NCI-H345 treated with DMSO at 0.1 percent for 48 hours (cell line): Measurements from ENCODE around the gene AP5Z1.

Experiments
- DNase-seq: peaks from one replicate; lab custom pipeline; 2025; ENCODE audit not compliant: unreplicated experiment; lab: John Stamatoyannopoulos, UW

AP5Z1 gene

DNA sequence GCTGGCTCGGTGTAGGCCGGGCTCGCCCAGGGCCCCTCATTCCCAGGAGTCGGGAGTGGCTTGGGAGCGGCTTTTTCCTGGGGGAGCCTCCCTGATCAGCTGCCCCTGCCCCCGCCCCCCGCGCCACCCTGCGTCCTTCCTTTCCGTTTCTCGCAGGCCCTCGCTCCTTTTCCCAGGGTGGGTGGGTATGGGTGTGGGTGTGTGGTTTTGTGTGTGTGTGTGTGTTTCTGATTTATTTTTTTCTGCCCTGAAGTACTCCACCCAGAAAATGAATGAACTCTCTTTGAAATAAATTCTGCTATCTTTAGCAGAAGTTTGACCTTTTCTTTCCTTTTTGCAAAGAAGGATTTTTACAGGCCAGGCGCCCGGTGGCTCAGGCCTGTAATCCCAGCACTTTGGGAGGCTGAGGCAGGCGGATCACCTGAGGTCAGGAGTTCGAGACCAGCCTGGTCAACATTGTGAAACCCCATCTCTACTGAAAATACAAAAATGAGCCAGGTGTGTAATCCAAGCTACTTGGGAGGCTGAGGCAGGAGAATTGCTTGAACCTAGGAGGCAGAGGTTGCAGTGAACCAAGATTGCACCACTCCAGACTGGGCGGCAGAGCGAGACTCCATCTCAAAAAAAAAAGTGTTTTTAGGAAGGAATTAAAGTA is 30.0 kb upstream of the AP5Z1 start:
- no peak for DNase-seq

GRCh38 chr7:4745971-4746919 is 29.2 kb upstream of the AP5Z1 start:
- DNase-seq, result no peak

GRCh38 chr7:4747013-4747412 is 28.4 kb upstream of the AP5Z1 start:
- DNase-seq, result no peak

- DNase-seq, result no peak
Measured at GRCh38 chr7:4747746-4748145, 27.7 kb upstream of the AP5Z1 start.

GRCh38 chr7:4748231-4748681 is 27.2 kb upstream of the AP5Z1 start:
- no peak for DNase-seq

DNA sequence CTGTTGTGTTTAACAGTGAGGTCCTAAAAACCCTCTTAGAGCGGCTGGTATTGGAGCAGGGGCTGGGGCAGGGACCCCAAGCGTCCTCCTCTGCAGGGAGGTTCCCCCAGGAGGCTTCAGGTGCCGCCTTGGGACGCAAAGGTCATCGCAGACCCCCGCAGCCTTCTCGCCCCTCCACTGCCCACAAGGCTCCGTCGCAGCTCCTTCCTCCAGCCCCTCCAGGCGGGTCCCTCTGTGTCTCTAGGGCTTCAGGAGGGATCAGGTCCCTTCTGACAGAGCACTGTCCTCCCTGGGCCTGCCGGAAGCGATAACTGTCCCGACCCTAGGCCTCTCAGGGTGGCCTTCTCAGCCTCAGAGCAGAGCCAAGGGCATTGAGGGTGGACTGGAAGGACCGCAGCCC is 26.1 kb upstream of the AP5Z1 start:
- DNase-seq, result no peak

GRCh38 chr7:4749798-4750197 is 25.6 kb upstream of the AP5Z1 start:
- DNase-seq, result no peak

- DNase-seq, result no peak
Measured at GRCh38 chr7:4751398-4751947, 23.9 kb upstream of the AP5Z1 start.

DNA sequence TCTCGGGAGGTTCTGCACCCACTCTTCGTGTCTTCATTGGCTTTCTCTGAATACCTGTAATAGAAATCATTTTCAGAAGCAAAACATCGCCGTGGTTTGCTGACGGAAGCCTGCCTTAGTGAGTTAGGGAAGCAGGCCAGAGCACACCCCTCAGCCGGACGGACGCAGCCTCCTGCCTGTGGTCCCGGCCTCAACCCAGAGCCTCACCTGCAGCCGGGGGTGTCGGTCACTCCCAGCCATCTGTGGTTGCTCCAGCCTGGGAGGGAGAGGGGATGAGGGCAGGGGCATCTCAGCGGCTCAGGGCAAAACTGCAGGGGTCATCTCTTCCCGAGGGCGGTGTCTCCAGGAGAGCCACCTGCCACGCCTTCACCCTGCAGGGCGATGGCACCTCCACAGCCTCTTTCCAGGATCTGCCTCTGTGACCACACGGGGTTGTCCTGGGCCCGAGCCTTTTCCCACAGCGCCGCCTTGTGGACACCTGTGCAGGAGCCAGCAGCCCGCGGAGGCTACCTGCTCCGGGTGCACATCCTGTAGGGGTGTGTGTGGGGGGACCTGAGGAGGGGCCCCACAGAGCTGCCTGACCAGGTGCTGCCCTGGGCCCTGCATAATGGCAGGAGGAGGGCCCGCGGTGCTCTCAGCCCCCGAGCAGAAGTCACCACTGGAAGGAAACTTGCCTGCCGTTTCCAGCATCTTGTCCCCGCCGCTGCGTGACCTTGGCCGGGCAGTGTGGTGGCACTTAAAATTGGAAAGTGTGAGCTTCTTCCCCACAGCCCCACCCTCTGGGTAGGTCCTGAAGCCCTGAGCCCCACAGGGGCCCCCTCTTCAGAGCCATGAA is 21.6 kb upstream of the AP5Z1 start:
- DNase-seq, result peak; percentile 68

- no peak for DNase-seq
Measured at GRCh38 chr7:4754433-4755010, 20.9 kb upstream of the AP5Z1 start.

DNA sequence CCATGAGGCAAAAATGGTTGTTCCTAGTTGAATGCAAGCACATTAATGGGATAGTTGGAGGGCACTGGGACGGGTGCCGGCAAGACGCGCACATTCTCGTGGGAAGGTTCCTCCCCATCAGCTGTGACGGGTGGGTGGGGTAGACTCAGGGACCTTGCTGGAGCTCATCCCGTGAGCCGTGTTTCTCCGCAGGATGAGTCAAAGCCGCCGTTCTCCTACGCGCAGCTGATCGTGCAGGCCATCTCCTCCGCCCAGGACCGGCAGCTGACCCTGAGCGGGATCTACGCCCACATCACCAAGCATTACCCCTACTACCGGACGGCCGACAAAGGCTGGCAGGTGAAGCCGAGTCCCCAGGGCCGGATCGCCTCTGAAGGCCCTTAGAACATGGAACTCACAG is 20.4 kb upstream of the AP5Z1 start:
- no peak for DNase-seq

- DNase-seq, result no peak
Measured at GRCh38 chr7:4758111-4758510, 17.3 kb upstream of the AP5Z1 start.

DNA sequence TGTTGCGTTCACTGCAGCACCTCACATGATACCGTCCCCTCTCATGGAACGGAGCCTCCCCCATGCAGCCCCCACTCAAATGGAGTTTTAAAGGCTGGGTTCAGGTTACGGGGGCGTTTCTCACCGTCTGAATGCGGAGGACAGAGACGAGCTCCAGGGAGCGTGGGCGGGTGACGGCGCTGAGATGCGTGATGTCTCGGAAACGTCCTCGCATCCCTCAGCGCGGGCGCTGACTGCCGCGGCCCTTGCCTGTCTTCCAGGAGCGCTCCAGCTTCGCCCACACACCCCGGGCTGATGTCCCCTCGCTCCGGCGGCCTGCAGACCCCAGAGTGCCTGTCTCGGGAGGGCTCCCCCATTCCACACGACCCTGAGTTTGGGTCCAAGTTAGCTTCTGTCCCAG is 16.6 kb upstream of the AP5Z1 start:
- no peak for DNase-seq

GRCh38 chr7:4759211-4759610 is 16.2 kb upstream of the AP5Z1 start:
- DNase-seq, result no peak

- no peak for DNase-seq
Measured at GRCh38 chr7:4760952-4761351, 14.5 kb upstream of the AP5Z1 start.

DNA sequence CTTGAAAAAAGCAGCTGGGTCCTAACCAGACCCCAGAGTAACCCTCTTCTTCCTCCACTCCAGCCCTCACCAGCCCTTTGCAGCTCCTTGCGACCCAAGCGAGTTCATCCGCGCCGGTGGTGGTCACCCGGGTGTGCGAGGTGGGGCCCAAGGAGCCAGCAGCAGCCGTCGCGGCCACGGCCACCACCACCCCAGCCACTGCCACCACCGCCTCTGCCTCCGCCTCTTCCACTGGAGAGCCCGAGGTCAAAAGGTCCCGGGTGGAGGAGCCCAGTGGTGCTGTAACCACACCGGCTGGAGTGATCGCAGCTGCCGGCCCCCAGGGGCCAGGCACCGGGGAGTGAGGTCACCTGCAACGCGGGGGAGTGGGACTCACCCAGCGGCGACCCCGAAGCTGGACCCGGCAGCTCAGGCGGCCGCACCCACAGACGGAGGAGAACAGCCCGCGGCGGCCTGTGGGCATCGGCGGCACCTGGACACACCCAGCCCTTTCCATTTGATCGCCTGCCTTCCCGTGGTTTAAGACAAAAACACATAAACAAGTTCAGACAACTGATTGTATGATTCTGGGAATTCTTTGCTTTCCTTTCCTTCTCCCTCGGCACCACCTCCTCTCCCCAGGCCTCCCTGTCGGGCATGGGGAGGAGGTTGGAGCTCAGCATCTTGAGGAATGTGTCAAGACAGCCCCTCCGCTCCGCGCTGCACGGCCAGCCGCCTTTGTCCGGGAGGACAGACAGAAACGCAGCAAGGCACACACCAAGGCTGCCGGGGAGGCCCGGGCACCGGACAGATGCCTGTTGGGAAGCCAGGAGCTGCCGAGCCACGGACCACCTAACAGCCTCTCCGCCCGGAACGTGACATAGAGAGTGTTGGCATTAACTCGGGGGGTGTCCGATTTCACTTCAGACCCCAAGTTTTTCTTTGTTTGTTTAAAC is 13.0 kb upstream of the AP5Z1 start:
- no peak for DNase-seq

GRCh38 chr7:4763091-4763793 is 12.2 kb upstream of the AP5Z1 start:
- DNase-seq, result no peak

GRCh38 chr7:4763794-4764185 is 11.6 kb upstream of the AP5Z1 start:
- DNase-seq, result no peak

- no peak for DNase-seq
Measured at GRCh38 chr7:4764402-4765007, 10.9 kb upstream of the AP5Z1 start.
